ENCODE data around the gene BRINP2. TPM values are rescaled to one million over a fixed set of nuclear protein-coding genes. Genes with fewer than 3 reads are reported as not detected.

The BRINP2 gene
- polyA plus RNA-seq, 1 experiment, result not detected

DNA sequence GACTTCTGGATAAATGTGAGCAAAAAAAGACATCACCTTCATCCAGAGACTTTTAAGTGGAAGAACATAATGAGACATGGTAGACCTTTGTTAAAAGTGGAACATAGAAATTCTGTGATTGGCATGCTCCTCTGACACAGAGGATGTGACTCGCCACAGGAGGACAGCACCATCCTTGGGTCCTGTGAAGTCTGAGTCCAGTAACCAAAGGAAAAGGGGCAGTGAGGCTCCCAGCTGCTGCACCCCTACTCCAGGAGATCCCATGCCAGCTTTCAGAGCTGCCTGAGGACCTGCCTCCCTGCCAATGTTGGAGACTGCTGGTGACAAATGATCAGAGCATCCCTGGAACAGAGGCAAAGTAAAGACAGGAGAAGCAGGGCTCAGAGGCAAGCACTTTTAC, 136.2 kb downstream of the BRINP2 start:
- H3K4me3 ChIP-seq (ENCODE audit: low read depth, low read length), result no peak overlapping the region
- H3K9me3 ChIP-seq (ENCODE audit: control insufficient read depth, insufficient read depth, low read length), result no peaks in the 10 kb centered on the region
- no peak overlapping the region for H3K27ac ChIP-seq (ENCODE audit: low read depth, low read length)
- H3K27me3 ChIP-seq (ENCODE audit: control insufficient read depth, insufficient read depth, low read length), result no peaks in the 10 kb centered on the region
- no peak for DNase-seq (ENCODE audit: low read depth, low spot score)
- CTCF ChIA-PET, result no interaction called here
- POLR2A ChIA-PET, result no interaction called here
- TF ChIP-seq CTCF (IDR thresholded peaks at IDR 0.05; ENCODE audit: low read depth, low read length), result no peak

DNA sequence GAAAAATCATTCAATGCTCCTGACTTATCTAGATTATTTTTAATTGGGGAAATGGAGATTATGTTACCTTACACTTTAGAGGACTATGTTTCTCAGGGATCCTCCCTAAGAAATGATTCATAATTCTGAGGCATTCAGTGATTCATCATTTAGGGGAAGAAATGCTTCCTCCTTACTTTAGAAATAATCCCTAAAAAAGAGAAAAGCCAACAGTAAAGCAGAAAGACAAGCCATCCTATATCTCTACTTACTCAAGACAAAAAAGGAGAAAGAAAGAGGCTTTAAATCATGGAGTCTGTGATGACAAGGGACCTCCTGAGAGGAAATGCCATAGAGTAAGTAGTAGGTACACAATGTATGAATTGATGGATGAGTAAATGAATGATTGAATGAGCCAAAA, 137.0 kb downstream of the BRINP2 start:
- Histone ChIP-seq H3K4me3 (ENCODE audit: low read depth, low read length) (no peak overlapping the region), H3K27ac (ENCODE audit: low read depth, low read length) (no peak overlapping the region), H3K27me3 (ENCODE audit: control insufficient read depth, insufficient read depth, low read length) (no peaks in the 10 kb centered on the region), H3K9me3 (ENCODE audit: control insufficient read depth, insufficient read depth, low read length) (no peaks in the 10 kb centered on the region)
- no peak for TF ChIP-seq CTCF (IDR thresholded peaks at IDR 0.05; ENCODE audit: low read depth, low read length)
- ChIA-PET CTCF (no interaction called here), POLR2A (no interaction called here)
- no peak for DNase-seq (ENCODE audit: low read depth, low spot score)

DNA sequence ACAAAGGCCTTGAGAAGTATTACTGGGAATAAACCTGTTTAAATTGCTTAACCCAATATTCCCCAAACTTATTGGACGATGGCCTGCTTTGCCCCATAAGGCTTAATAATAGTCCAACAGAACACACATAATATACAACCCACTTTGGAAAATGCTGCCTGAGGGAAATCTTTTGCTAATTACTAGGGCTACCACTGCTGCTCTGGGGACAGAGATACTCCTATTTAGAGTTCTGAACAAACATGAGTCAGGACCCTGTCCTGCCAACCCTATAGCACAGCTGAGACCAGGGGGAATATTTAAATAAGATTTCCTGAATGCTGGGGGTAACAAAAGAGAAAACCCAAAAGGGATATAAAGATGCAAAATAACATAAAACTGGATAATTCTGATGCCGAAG, 139.1 kb downstream of the BRINP2 start:
- TF ChIP-seq CTCF (IDR thresholded peaks at IDR 0.05; ENCODE audit: low read depth, low read length), result no peak
- ChIA-PET CTCF (no interaction called here), POLR2A (no interaction called here)
- DNase-seq (ENCODE audit: low read depth, low spot score), result no peak
- Histone ChIP-seq H3K27ac (ENCODE audit: low read depth, low read length) (no peak overlapping the region), H3K9me3 (ENCODE audit: control insufficient read depth, insufficient read depth, low read length) (no peaks in the 10 kb centered on the region), H3K4me3 (ENCODE audit: low read depth, low read length) (no peak overlapping the region), H3K27me3 (ENCODE audit: control insufficient read depth, insufficient read depth, low read length) (no peaks in the 10 kb centered on the region)

DNA sequence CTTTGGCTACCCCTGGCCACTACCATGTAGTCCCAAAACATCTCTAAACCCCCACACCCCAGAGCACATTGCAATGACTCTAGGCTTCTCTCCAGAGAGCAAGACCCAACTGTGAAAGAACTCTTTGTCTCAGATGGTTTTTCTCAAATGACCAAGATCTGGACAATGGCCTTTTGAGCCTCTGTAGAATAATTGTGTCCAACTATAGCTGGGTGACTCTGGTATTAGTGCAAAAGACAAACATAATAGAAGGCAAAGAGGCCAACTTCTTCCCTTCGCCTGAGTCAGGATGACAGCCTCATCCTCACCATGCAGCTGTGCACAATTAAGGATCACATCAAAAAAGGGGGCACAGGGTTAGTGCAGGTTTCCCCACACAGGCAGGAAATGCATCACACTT, 139.6 kb downstream of the BRINP2 start:
- no peak overlapping the region for H3K4me3 ChIP-seq (ENCODE audit: low read depth, low read length)
- TF ChIP-seq CTCF (IDR thresholded peaks at IDR 0.05; ENCODE audit: low read depth, low read length), result no peak
- CTCF ChIA-PET, result no interaction called here
- POLR2A ChIA-PET, result no interaction called here
- no peaks in the 10 kb centered on the region for H3K9me3 ChIP-seq (ENCODE audit: control insufficient read depth, insufficient read depth, low read length)
- no peak overlapping the region for H3K27ac ChIP-seq (ENCODE audit: low read depth, low read length)
- DNase-seq (ENCODE audit: low read depth, low spot score), result no peak
- no peaks in the 10 kb centered on the region for H3K27me3 ChIP-seq (ENCODE audit: control insufficient read depth, insufficient read depth, low read length)

GRCh38 chr1:177311111-177311510, 140.4 kb downstream of the BRINP2 start:
- CTCF ChIA-PET, result no interaction called here
- no peak for DNase-seq (ENCODE audit: low read depth, low spot score)
- POLR2A ChIA-PET, result no interaction called here
- H3K4me3 ChIP-seq (ENCODE audit: low read depth, low read length), result no peak overlapping the region
- no peaks in the 10 kb centered on the region for H3K9me3 ChIP-seq (ENCODE audit: control insufficient read depth, insufficient read depth, low read length)
- no peaks in the 10 kb centered on the region for H3K27me3 ChIP-seq (ENCODE audit: control insufficient read depth, insufficient read depth, low read length)
- TF ChIP-seq CTCF (IDR thresholded peaks at IDR 0.05; ENCODE audit: low read depth, low read length), result no peak
- no peak overlapping the region for H3K27ac ChIP-seq (ENCODE audit: low read depth, low read length)
